ENCODE data around the gene DPP3. TPM values are rescaled to one million over a fixed set of nuclear protein-coding genes. Genes with fewer than 3 reads are reported as not detected.

Gene DPP3
- total and polyA plus RNA-seq, 2 donors (not counting 1 experiment from before 2014, with no cell fraction given), result 33.6 to 39.6 TPM

GRCh38 chr11:66489636-66490035 lies 9.4 kb downstream of the DPP3 start:
- H3K9ac ChIP-seq (ENCODE audit: insufficient read depth, low read length), result no peak overlapping the region
- TF ChIP-seq EZH2 (IDR thresholded peaks at IDR 0.05; ENCODE audit: low read length, missing control alignments) (no peak), CTCF (conservative IDR thresholded peaks at IDR 0.05 in 1 of 2, IDR thresholded peaks at IDR 0.05 in 1 of 2; ENCODE audit: low read depth in 1 of 2, low read length in 2 of 2) (no peak)
- no peaks in the 10 kb centered on the region for H3K79me2 ChIP-seq (ENCODE audit: control insufficient read depth, insufficient read depth, low read length)
- H2AFZ ChIP-seq (ENCODE audit: low read length), result no peak overlapping the region
- H3K27me3 ChIP-seq (ENCODE audit: control insufficient read depth, insufficient read depth, low read length), result no peaks in the 10 kb centered on the region
- peaks cover 10% of the 10 kb centered on the region for H3K36me3 ChIP-seq (ENCODE audit: control insufficient read depth, insufficient read depth, low read length)
- H3K4me1 ChIP-seq (ENCODE audit: control insufficient read depth, extremely low read depth, insufficient read depth, low read length), result no peaks in the 10 kb centered on the region
- no peaks in the 10 kb centered on the region for H3K9me3 ChIP-seq (ENCODE audit: control insufficient read depth, insufficient read depth, low read depth, low read length)
- H3K4me3 ChIP-seq (replicated peaks in 1 of 4; ENCODE audit: control extremely low read depth in 1 of 4, insufficient read depth in 1 of 4, low read depth in 3 of 4, low read length in 4 of 4), result no peak overlapping the region
- DNase-seq (ENCODE audit: low read depth in 2 of 2), result no peak
- no peak overlapping the region for H3K27ac ChIP-seq (ENCODE audit: insufficient read depth, low read length)
- no peak overlapping the region for H3K4me2 ChIP-seq (ENCODE audit: extremely low read depth, insufficient read depth, low read length)
- H4K20me1 ChIP-seq (ENCODE audit: control insufficient read depth, extremely low read depth, insufficient read depth, low read length), result no peaks in the 10 kb centered on the region

- DNase-seq (ENCODE audit: low read depth in 2 of 2), result no peak
- H3K36me3 ChIP-seq (ENCODE audit: control insufficient read depth, insufficient read depth, low read length), result peaks cover 13% of the 10 kb centered on the region
- no peaks in the 10 kb centered on the region for H3K79me2 ChIP-seq (ENCODE audit: control insufficient read depth, insufficient read depth, low read length)
- no peak overlapping the region for H3K9ac ChIP-seq (ENCODE audit: insufficient read depth, low read length)
- H3K4me2 ChIP-seq (ENCODE audit: extremely low read depth, insufficient read depth, low read length), result no peak overlapping the region
- no peak overlapping the region for H2AFZ ChIP-seq (ENCODE audit: low read length)
- no peaks in the 10 kb centered on the region for H3K27me3 ChIP-seq (ENCODE audit: control insufficient read depth, insufficient read depth, low read length)
- TF ChIP-seq EZH2 (IDR thresholded peaks at IDR 0.05; ENCODE audit: low read length, missing control alignments), result no peak
- TF ChIP-seq CTCF (conservative IDR thresholded peaks at IDR 0.05 in 1 of 2, IDR thresholded peaks at IDR 0.05 in 1 of 2; ENCODE audit: low read depth in 1 of 2, low read length in 2 of 2), result peak in 1 of 2 donors; percentile 37
- H3K4me3 ChIP-seq (replicated peaks in 1 of 4; ENCODE audit: control extremely low read depth in 1 of 4, insufficient read depth in 1 of 4, low read depth in 3 of 4, low read length in 4 of 4), result no peak overlapping the region
- H3K4me1 ChIP-seq (ENCODE audit: control insufficient read depth, extremely low read depth, insufficient read depth, low read length), result no peaks in the 10 kb centered on the region
- H4K20me1 ChIP-seq (ENCODE audit: control insufficient read depth, extremely low read depth, insufficient read depth, low read length), result no peaks in the 10 kb centered on the region
- H3K9me3 ChIP-seq (ENCODE audit: control insufficient read depth, insufficient read depth, low read depth, low read length), result no peaks in the 10 kb centered on the region
- H3K27ac ChIP-seq (ENCODE audit: insufficient read depth, low read length), result no peak overlapping the region
These were observed 11.2 kb downstream of the DPP3 start for GRCh38 chr11:66491315-66491935.

- TF ChIP-seq CTCF (conservative IDR thresholded peaks at IDR 0.05 in 1 of 2, IDR thresholded peaks at IDR 0.05 in 1 of 2; ENCODE audit: low read depth in 1 of 2, low read length in 2 of 2), result no peak
- no peak for TF ChIP-seq EZH2 (IDR thresholded peaks at IDR 0.05; ENCODE audit: low read length, missing control alignments)
- H3K79me2 ChIP-seq (ENCODE audit: control insufficient read depth, insufficient read depth, low read length), result no peaks in the 10 kb centered on the region
- no peaks in the 10 kb centered on the region for H3K27me3 ChIP-seq (ENCODE audit: control insufficient read depth, insufficient read depth, low read length)
- peaks cover 12% of the 10 kb centered on the region for H3K36me3 ChIP-seq (ENCODE audit: control insufficient read depth, insufficient read depth, low read length)
- H3K4me1 ChIP-seq (ENCODE audit: control insufficient read depth, extremely low read depth, insufficient read depth, low read length), result no peaks in the 10 kb centered on the region
- H3K9me3 ChIP-seq (ENCODE audit: control insufficient read depth, insufficient read depth, low read depth, low read length), result no peaks in the 10 kb centered on the region
- no peak overlapping the region for H3K9ac ChIP-seq (ENCODE audit: insufficient read depth, low read length)
- H4K20me1 ChIP-seq (ENCODE audit: control insufficient read depth, extremely low read depth, insufficient read depth, low read length), result no peaks in the 10 kb centered on the region
- no peak overlapping the region for H2AFZ ChIP-seq (ENCODE audit: low read length)
- no peak overlapping the region for H3K4me2 ChIP-seq (ENCODE audit: extremely low read depth, insufficient read depth, low read length)
- peak in 1 of 2 donors; percentile 64 for DNase-seq (ENCODE audit: low read depth in 2 of 2)
- H3K27ac ChIP-seq (ENCODE audit: insufficient read depth, low read length), result no peak overlapping the region
- no peak overlapping the region for H3K4me3 ChIP-seq (replicated peaks in 1 of 4; ENCODE audit: control extremely low read depth in 1 of 4, insufficient read depth in 1 of 4, low read depth in 3 of 4, low read length in 4 of 4)
These were observed 12.1 kb downstream of the DPP3 start for GRCh38 chr11:66492161-66492865.

Measured in fibroblast of lung (primary cell).